Body of pancreas (tissue), 4 donors: ENCODE measurements around the gene L1CAM.

Source experiments
- POLR2A ChIP-seq, 3 donors: fragments of 450-650 bp; IDR thresholded peaks; one replicate each; pipeline ENCODE4 v1.6.1; 2016; ENCODE audit warnings: antibody characterized with exemption in 3 of 3, mild to moderate bottlenecking in 2 of 3
- TF ChIP-seq, protein P1 (sequence below), 7 experiments: fragments of 450-650 bp in 4 of 7; fragments of 200-600 bp in 3 of 7; sonication (generic) in 3 of 7; IDR thresholded peaks; one replicate each; pipeline ENCODE4 v1.5.1; 2016 to 2019; ENCODE audit warnings: antibody characterized with exemption in 7 of 7

DNA sequence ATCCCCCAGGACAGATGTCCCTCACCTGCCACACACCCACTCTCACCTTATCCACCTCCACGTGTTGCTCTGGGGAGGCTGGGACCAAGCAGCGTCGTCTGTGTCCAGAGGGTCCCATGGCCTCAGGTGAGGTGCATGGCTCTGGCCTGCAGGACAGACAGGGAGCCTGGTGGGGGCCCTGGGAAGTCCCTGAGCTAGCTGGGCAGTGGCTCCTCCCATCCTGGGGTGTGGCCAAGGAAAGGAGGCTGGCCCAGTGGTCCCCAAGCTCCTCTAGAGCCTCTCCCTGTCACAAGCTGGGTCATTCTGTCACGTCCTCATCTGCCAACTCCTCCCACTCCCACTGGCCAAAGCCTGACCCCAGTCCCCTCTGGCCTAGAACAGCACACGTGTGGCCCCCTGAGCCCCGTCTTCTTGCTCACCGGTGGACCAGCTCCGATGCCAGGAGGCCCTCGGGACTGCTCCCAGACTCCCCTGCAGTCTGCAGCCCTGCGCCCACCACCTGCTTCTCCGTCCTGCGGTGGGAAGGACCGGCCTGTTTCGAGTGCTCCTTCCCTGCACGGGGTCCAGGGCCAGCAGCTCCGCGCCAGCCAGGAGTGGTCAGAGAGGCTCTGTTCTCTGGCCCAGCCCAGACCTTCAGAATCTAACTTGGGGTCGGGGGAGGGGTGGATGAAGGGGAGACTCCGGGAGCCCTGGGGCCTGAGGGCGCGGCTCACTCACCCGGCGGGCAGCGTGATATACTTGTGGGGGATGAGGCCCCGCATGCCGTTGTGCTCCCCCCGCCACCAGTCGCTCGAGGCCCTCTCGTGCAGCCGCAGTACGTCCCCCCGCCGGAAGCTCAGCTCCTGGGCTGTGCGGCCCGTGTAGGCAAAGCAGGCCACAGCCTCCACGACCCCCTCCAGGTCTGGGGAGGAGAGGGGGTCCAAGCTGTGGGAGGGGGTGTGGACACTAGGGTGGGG lies 23.3 kb upstream of the L1CAM start:
- TF ChIP-seq, protein P1, sequence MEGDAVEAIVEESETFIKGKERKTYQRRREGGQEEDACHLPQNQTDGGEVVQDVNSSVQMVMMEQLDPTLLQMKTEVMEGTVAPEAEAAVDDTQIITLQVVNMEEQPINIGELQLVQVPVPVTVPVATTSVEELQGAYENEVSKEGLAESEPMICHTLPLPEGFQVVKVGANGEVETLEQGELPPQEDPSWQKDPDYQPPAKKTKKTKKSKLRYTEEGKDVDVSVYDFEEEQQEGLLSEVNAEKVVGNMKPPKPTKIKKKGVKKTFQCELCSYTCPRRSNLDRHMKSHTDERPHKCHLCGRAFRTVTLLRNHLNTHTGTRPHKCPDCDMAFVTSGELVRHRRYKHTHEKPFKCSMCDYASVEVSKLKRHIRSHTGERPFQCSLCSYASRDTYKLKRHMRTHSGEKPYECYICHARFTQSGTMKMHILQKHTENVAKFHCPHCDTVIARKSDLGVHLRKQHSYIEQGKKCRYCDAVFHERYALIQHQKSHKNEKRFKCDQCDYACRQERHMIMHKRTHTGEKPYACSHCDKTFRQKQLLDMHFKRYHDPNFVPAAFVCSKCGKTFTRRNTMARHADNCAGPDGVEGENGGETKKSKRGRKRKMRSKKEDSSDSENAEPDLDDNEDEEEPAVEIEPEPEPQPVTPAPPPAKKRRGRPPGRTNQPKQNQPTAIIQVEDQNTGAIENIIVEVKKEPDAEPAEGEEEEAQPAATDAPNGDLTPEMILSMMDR (IDR thresholded peaks at IDR 0.05): no peak
- no peak for TF ChIP-seq POLR2A (IDR thresholded peaks at IDR 0.05)
